ENCODE measurements around the gene ZEB1. TPM values are rescaled to one million over a fixed set of nuclear protein-coding genes. Genes with fewer than 3 reads are reported as not detected.

ZEB1 gene
- total and polyA plus RNA-seq, 2 of the 8 experiments (the other 6 are each of a cell fraction or from before 2014, with no cell fraction given), result 0.08 to 0.15 TPM

DNA sequence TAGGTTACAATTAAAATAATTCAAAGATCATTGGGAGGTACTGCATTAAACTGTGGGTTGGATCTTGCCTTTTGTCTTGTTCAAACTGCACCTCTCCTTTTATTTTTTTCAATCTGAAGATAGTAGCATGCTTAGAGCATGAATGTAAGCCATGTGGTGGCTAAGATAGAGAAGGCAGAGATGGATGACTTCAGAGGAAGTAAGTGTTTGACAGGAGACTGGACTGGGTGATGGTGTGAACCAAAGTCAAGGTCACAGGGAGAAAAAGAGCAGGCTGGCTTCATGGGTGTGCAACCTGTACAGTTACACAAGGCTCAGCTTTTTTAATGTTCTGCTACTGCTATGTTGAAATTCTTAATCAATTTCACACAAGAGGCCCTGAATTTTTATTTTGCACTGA is 85.6 kb downstream of the ZEB1 start:
- ChIA-PET POLR2A (ENCODE audit: partially characterized antibody) (no interaction called here), CTCF (ENCODE audit: partially characterized antibody) (no interaction called here)
- no peak overlapping the region for H4K8ac ChIP-seq (ENCODE audit: extremely low read depth, insufficient read depth, low read length)
- no peak for FAIRE-seq
- H3K27me3 ChIP-seq (replicated peaks in 1 of 4; ENCODE audit: control insufficient read depth in 3 of 4, extremely low read depth in 1 of 4, insufficient read depth in 3 of 4, low read length in 3 of 4), result no peaks in the 10 kb centered on the region
- H4K91ac ChIP-seq (replicated peaks; ENCODE audit: insufficient read length, low read length), result no peak overlapping the region
- H3K18ac ChIP-seq (ENCODE audit: extremely low read depth, low read length), result no peak overlapping the region
- H3K9me3 ChIP-seq (ENCODE audit: insufficient read depth in 2 of 2, low read depth in 1 of 2, low read length in 1 of 2), result no peaks in the 10 kb centered on the region
- H2BK5ac ChIP-seq (ENCODE audit: low read depth, low read length), result no peak overlapping the region
- no peak overlapping the region for H3K56ac ChIP-seq (replicated peaks; ENCODE audit: insufficient read length, low read depth, low read length)
- H3K27ac ChIP-seq (ENCODE audit: low read depth, low read length), result no peak overlapping the region
- H4K5ac ChIP-seq (ENCODE audit: insufficient read length, low read depth, low read length), result no peak overlapping the region
- H3K36me3 ChIP-seq (ENCODE audit: control insufficient read depth in 2 of 4, insufficient read depth in 4 of 4, low read length in 3 of 4), result no peaks in the 10 kb centered on the region
- no peak overlapping the region for H2BK20ac ChIP-seq (ENCODE audit: low read length)
- no peaks in the 10 kb centered on the region for H4K20me1 ChIP-seq (replicated peaks in 1 of 2; ENCODE audit: control insufficient read depth in 1 of 2, insufficient read depth in 2 of 2, low read length in 2 of 2)
- H3K79me1 ChIP-seq (ENCODE audit: low read depth, low read length), result no peaks in the 10 kb centered on the region
- H2AFZ ChIP-seq (ENCODE audit: low read length), result no peak overlapping the region
- DNase-seq (ENCODE audit: low read depth in 1 of 2, low spot score in 2 of 2), result no peak
- no peak overlapping the region for H3K9ac ChIP-seq (replicated peaks in 1 of 4; ENCODE audit: extremely low read depth in 1 of 4, low read depth in 3 of 4, low read length in 3 of 4)
- no peak overlapping the region for H2BK15ac ChIP-seq (ENCODE audit: low read length)
- no peak overlapping the region for H3K14ac ChIP-seq (ENCODE audit: insufficient read length)
- H3K4me3 ChIP-seq (ENCODE audit: extremely low read depth in 1 of 4, insufficient read depth in 2 of 4, low read depth in 3 of 4, low read length in 4 of 4), result no peak overlapping the region
- H3K23ac ChIP-seq (ENCODE audit: insufficient read length), result no peak overlapping the region
- no peak overlapping the region for H2BK120ac ChIP-seq (replicated peaks; ENCODE audit: low read depth, low read length)
- no peak overlapping the region for H2AK5ac ChIP-seq (ENCODE audit: low read depth, low read length)
- H3K79me2 ChIP-seq (ENCODE audit: control insufficient read depth in 1 of 2, insufficient read depth in 2 of 2, low read length in 2 of 2), result no peaks in the 10 kb centered on the region
- no peak overlapping the region for H3K4me2 ChIP-seq (ENCODE audit: insufficient read depth in 1 of 2, low read depth in 2 of 2, low read length in 2 of 2)
- H3K4ac ChIP-seq (replicated peaks; ENCODE audit: insufficient read length, low read depth, low read length), result no peak overlapping the region
- H3K4me1 ChIP-seq (replicated peaks in 1 of 4; ENCODE audit: control insufficient read depth in 3 of 4, insufficient read depth in 4 of 4, low read length in 3 of 4), result no peaks in the 10 kb centered on the region
- H2BK12ac ChIP-seq (ENCODE audit: low read depth, low read length), result no peak overlapping the region
- H3K23me2 ChIP-seq (ENCODE audit: low read depth, low read length), result no peaks in the 10 kb centered on the region
- TF ChIP-seq, protein P1, sequence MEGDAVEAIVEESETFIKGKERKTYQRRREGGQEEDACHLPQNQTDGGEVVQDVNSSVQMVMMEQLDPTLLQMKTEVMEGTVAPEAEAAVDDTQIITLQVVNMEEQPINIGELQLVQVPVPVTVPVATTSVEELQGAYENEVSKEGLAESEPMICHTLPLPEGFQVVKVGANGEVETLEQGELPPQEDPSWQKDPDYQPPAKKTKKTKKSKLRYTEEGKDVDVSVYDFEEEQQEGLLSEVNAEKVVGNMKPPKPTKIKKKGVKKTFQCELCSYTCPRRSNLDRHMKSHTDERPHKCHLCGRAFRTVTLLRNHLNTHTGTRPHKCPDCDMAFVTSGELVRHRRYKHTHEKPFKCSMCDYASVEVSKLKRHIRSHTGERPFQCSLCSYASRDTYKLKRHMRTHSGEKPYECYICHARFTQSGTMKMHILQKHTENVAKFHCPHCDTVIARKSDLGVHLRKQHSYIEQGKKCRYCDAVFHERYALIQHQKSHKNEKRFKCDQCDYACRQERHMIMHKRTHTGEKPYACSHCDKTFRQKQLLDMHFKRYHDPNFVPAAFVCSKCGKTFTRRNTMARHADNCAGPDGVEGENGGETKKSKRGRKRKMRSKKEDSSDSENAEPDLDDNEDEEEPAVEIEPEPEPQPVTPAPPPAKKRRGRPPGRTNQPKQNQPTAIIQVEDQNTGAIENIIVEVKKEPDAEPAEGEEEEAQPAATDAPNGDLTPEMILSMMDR (IDR thresholded peaks at IDR 0.05; ENCODE audit: control extremely low read depth in 1 of 3, insufficient read depth in 1 of 3, low read depth in 1 of 3, low read length in 3 of 3), result no peak
- no peak for TF ChIP-seq SRF (IDR thresholded peaks at IDR 0.05; ENCODE audit: low read depth, low read length)
